Frontal cortex (tissue), 4 donors: Measurements from ENCODE around the gene TBC1D22B. TPM values are rescaled to one million over a fixed set of nuclear protein-coding genes. Genes with fewer than 3 reads are reported as not detected.

Experiments
- DNase-seq, 2 donors: peaks; one replicate each; pipeline ENCODE4 v3.0.0; 2012; ENCODE audit warnings: low spot score in 2 of 2
- FAIRE-seq: peaks from 2 replicates; lab custom pipeline; 2012; peaks lifted over from hg19 to GRCh38; lab: Jason Lieb, UNC
- total RNA-seq: library from RNA; depleted of rRNA; stranded (reverse); fragments of >200 nt; gene quantifications from one replicate; pipeline ENCODE4 v1.2.3, GENCODE V29; 2014
- donor health status: control.
- donor health status: control.
- donor health status: control.

TBC1D22B gene
- total RNA-seq, 1 donor from 2014 or later: 8.2 TPM

- DNase-seq: no peak
- FAIRE-seq: no peak
Observed at GRCh38 chr6:37238381-37238780, 19.2 kb upstream of the TBC1D22B start.

GRCh38 chr6:37239526-37239925, 18.0 kb upstream of the TBC1D22B start:
- FAIRE-seq: no peak
- DNase-seq: no peak

GRCh38 chr6:37239950-37240713, 17.4 kb upstream of the TBC1D22B start:
- FAIRE-seq (no peak), DNase-seq (peak in 1 of 2 donors; percentile 28)

GRCh38 chr6:37241131-37241530, 16.4 kb upstream of the TBC1D22B start:
- FAIRE-seq: no peak
- DNase-seq: no peak

- FAIRE-seq: no peak
- DNase-seq: no peak
Observed at GRCh38 chr6:37241775-37242428, 15.7 kb upstream of the TBC1D22B start.

- FAIRE-seq: no peak
- DNase-seq: no peak
Observed at GRCh38 chr6:37242429-37243052, 15.0 kb upstream of the TBC1D22B start.

- FAIRE-seq (no peak), DNase-seq (no peak)
Observed at GRCh38 chr6:37243131-37243815, 14.3 kb upstream of the TBC1D22B start.

GRCh38 chr6:37243816-37244370, 13.7 kb upstream of the TBC1D22B start:
- FAIRE-seq (no peak), DNase-seq (no peak)

GRCh38 chr6:37244430-37245310, 12.9 kb upstream of the TBC1D22B start:
- DNase-seq (peak in 1 of 2 donors; percentile 22), FAIRE-seq (no peak)

- FAIRE-seq (no peak), DNase-seq (no peak)
Observed at GRCh38 chr6:37251211-37251780, 6.3 kb upstream of the TBC1D22B start.

GRCh38 chr6:37253486-37254007, 4.0 kb upstream of the TBC1D22B start:
- DNase-seq (no peak), FAIRE-seq (no peak)

- FAIRE-seq (no peak), DNase-seq (no peak)
Observed at GRCh38 chr6:37254881-37255280, 2.7 kb upstream of the TBC1D22B start.

- FAIRE-seq: no peak
Observed at GRCh38 chr6:37256692-37257319, 766 bp upstream of the TBC1D22B start.

GRCh38 chr6:37257320-37257633, 295 bp upstream of the TBC1D22B start:
- FAIRE-seq: no peak

More at GRCh38 chr6:37256692-37257319, 766 bp upstream of the TBC1D22B start:
- DNase-seq: no peak

GRCh38 chr6:37258405-37259105, 983 bp downstream of the TBC1D22B start:
- DNase-seq (no peak), FAIRE-seq (no peak)

More at GRCh38 chr6:37257320-37257633, 295 bp upstream of the TBC1D22B start:
- peak in 1 of 2 donors; percentile 20 for DNase-seq

GRCh38 chr6:37259191-37259590, 1.6 kb downstream of the TBC1D22B start:
- no peak for DNase-seq
- no peak for FAIRE-seq

GRCh38 chr6:37260040-37260439, 2.5 kb downstream of the TBC1D22B start:
- DNase-seq (no peak), FAIRE-seq (no peak)

GRCh38 chr6:37260444-37260843, 2.9 kb downstream of the TBC1D22B start:
- DNase-seq (no peak), FAIRE-seq (no peak)
